Measurements from ENCODE around the gene CDC42EP1. TPM values are rescaled to one million over a fixed set of nuclear protein-coding genes. Genes with fewer than 3 reads are reported as not detected.
"Not testable (repeated sequence)": the region's sequence is repeated elsewhere in the genome, so short reads cannot be mapped to it uniquely, and the experiment has no call there.

CDC42EP1 gene
- total RNA-seq, 2 donors from 2014 or later = 61.6 to 104 TPM

GRCh38 chr22:37594237-37594636, 34.0 kb downstream of the CDC42EP1 start:
- Histone ChIP-seq H3K36me3 (no peaks in the 10 kb centered on the region), H3K9me3 (no peaks in the 10 kb centered on the region), H3K4me3 (no peak overlapping the region), H3K27me3 (replicated peaks; ENCODE audit: insufficient read depth) (no peaks in the 10 kb centered on the region), H3K4me1 (ENCODE audit: control insufficient read depth in 1 of 2, low read depth in 2 of 2) (peaks cover 0 to 5% of the 10 kb centered on the region in 2 donors), H3K27ac (no peak overlapping the region)
- ATAC-seq (ENCODE audit: insufficient number of reproducible peaks, low FRiP score, low read depth) (no peak), DNase-seq (ENCODE audit: low spot score) (no peak)
- no peak for TF ChIP-seq CTCF (IDR thresholded peaks at IDR 0.05)

GRCh38 chr22:37599153-37599552, 38.9 kb downstream of the CDC42EP1 start:
- no peak for TF ChIP-seq CTCF (IDR thresholded peaks at IDR 0.05)
- ATAC-seq (ENCODE audit: insufficient number of reproducible peaks, low FRiP score, low read depth) (no peak), DNase-seq (ENCODE audit: low spot score) (no peak)
- Histone ChIP-seq H3K27ac (no peak overlapping the region), H3K36me3 (no peaks in the 10 kb centered on the region), H3K9me3 (no peaks in the 10 kb centered on the region), H3K4me1 (ENCODE audit: control insufficient read depth in 1 of 2, low read depth in 2 of 2) (no peaks in the 10 kb centered on the region), H3K4me3 (no peak overlapping the region), H3K27me3 (replicated peaks; ENCODE audit: insufficient read depth) (no peaks in the 10 kb centered on the region)

GRCh38 chr22:37601203-37601539, 40.9 kb downstream of the CDC42EP1 start:
- H3K4me3 ChIP-seq = no peak overlapping the region
- no peaks in the 10 kb centered on the region for H3K36me3 ChIP-seq
- no peak for DNase-seq (ENCODE audit: low spot score)
- H3K4me1 ChIP-seq (ENCODE audit: control insufficient read depth in 1 of 2, low read depth in 2 of 2) = no peaks in the 10 kb centered on the region
- ATAC-seq (ENCODE audit: insufficient number of reproducible peaks, low FRiP score, low read depth) = no peak
- TF ChIP-seq CTCF (IDR thresholded peaks at IDR 0.05) = no peak
- no peaks in the 10 kb centered on the region for H3K27me3 ChIP-seq (replicated peaks; ENCODE audit: insufficient read depth)
- no peak overlapping the region for H3K27ac ChIP-seq
- no peaks in the 10 kb centered on the region for H3K9me3 ChIP-seq

- H3K9me3 ChIP-seq = no peaks in the 10 kb centered on the region
- ATAC-seq (ENCODE audit: insufficient number of reproducible peaks, low FRiP score, low read depth) = no peak
- no peaks in the 10 kb centered on the region for H3K27me3 ChIP-seq (replicated peaks; ENCODE audit: insufficient read depth)
- H3K4me3 ChIP-seq = no peak overlapping the region
- H3K27ac ChIP-seq = no peak overlapping the region
- no peaks in the 10 kb centered on the region for H3K36me3 ChIP-seq
- peaks cover under 1% of the 10 kb centered on the region in 2 donors for H3K4me1 ChIP-seq (ENCODE audit: control insufficient read depth in 1 of 2, low read depth in 2 of 2)
- TF ChIP-seq CTCF (IDR thresholded peaks at IDR 0.05) = no peak
- DNase-seq (ENCODE audit: low spot score) = no peak
Measured at GRCh38 chr22:37601540-37602442, 41.5 kb downstream of the CDC42EP1 start.

- H3K27ac ChIP-seq; H3K4me1 ChIP-seq (ENCODE audit: control insufficient read depth in 1 of 2, low read depth in 2 of 2); DNase-seq (ENCODE audit: low spot score); H3K9me3 ChIP-seq; H3K4me3 ChIP-seq; H3K27me3 ChIP-seq (replicated peaks; ENCODE audit: insufficient read depth); H3K36me3 ChIP-seq; ATAC-seq (ENCODE audit: insufficient number of reproducible peaks, low FRiP score, low read depth): not testable (repeated sequence)
Measured at GRCh38 chr22:37602546-37603277, 42.4 kb downstream of the CDC42EP1 start.
